Chondrocyte (in vitro differentiated cells): ENCODE results near the gene XRCC3. TPM values are rescaled to one million over a fixed set of nuclear protein-coding genes. Genes with fewer than 3 reads are reported as not detected.
A peak's percentile ranks its signal among the peaks of the same experiment; 100 is the strongest.
"Not testable (repeated sequence)": the region's sequence is repeated elsewhere in the genome, so short reads cannot be mapped to it uniquely, and the experiment has no call there.

Experiments
- DNase-seq: peaks from one replicate; pipeline ENCODE4 v3.0.0; 2021; ENCODE audit warnings: mixed read lengths, low spot score
- H3K27ac Mint-ChIP-seq: one replicate; pipeline ENCODE4 v1.8.0; 2021; ENCODE audit warnings: mild to moderate bottlenecking, moderate library complexity, mixed read lengths; ENCODE audit not compliant: unreplicated experiment
- H3K27me3 Mint-ChIP-seq: 2 replicates; pipeline ENCODE4 v1.8.0; 2021; ENCODE audit warnings: low read depth, mixed read lengths
- H3K36me3 Mint-ChIP-seq: 2 replicates; pipeline ENCODE4 v1.8.0; 2021; ENCODE audit warnings: low read depth, mixed read lengths
- H3K4me1 Mint-ChIP-seq: 2 replicates; pipeline ENCODE4 v1.8.0; 2021; ENCODE audit warnings: low read depth, mild to moderate bottlenecking, mixed read lengths
- H3K4me3 Mint-ChIP-seq: one replicate; pipeline ENCODE4 v1.8.0; 2021; ENCODE audit warnings: mild to moderate bottlenecking, moderate library complexity, mixed read lengths; ENCODE audit not compliant: unreplicated experiment
- H3K9me3 Mint-ChIP-seq: 2 replicates; pipeline ENCODE4 v1.8.0; 2021; ENCODE audit warnings: low read depth, mixed read lengths
- total RNA-seq: library from RNA; stranded (reverse); gene quantifications from 3 replicates; pipeline ENCODE4 v1.2.1, GENCODE V29; 2021
- TF ChIP-seq, protein P1 (sequence below): fragments of 200-600 bp; sonication (generic); IDR thresholded peaks from 2 replicates; pipeline ENCODE4 v1.5.0; 2021; ENCODE audit warnings: antibody characterized with exemption, mild to moderate bottlenecking, moderate library complexity

XRCC3 gene
- total RNA-seq, 1 donor from 2014 or later = 3.4 TPM

DNA sequence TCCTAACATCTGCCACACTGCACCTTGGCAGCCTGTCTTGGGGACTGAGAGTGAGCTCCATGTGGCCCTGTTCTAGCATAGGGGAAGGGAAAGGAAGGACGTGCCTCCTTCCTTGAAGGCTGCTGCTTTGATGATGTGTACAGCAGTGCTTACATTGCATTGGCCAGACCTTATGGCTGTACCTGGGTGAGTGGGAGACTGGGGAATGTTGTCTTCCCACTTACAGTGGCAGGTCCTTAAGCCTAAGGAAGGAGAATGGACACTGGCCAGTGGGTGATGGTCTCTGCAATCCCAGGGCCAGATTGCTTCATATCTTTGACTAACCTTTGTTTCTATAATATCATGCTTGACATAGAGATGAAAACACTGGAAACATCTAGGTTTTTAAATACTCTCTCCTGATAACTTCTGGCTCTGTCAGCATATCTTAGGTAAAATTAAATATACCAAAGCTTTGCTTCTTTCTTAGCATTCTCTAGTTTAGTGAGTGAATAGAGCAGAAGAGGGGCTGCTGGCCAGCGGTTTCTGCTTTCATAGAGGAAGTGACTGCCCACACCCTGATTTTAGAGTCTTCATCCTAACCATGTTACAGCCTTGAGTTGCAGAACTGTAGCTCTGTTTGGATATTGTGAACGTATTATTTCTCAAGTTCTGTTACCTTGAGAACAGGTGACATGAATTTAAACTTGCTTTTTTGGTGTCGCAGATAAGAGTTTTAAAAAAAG lies 59.1 kb downstream of the XRCC3 start:
- Mint-ChIP-seq H3K27me3 (no peaks in the 10 kb centered on the region), H3K4me3 (no peak overlapping the region), H3K9me3 (no peaks in the 10 kb centered on the region), H3K4me1 (peaks cover 49% of the 10 kb centered on the region), H3K27ac (peak overlapping the region; percentile 27), H3K36me3 (peaks cover 29% of the 10 kb centered on the region)
- DNase-seq = no peak
- TF ChIP-seq, protein P1, sequence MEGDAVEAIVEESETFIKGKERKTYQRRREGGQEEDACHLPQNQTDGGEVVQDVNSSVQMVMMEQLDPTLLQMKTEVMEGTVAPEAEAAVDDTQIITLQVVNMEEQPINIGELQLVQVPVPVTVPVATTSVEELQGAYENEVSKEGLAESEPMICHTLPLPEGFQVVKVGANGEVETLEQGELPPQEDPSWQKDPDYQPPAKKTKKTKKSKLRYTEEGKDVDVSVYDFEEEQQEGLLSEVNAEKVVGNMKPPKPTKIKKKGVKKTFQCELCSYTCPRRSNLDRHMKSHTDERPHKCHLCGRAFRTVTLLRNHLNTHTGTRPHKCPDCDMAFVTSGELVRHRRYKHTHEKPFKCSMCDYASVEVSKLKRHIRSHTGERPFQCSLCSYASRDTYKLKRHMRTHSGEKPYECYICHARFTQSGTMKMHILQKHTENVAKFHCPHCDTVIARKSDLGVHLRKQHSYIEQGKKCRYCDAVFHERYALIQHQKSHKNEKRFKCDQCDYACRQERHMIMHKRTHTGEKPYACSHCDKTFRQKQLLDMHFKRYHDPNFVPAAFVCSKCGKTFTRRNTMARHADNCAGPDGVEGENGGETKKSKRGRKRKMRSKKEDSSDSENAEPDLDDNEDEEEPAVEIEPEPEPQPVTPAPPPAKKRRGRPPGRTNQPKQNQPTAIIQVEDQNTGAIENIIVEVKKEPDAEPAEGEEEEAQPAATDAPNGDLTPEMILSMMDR = no peak

GRCh38 chr14:103654619-103655018 lies 60.6 kb downstream of the XRCC3 start:
- Mint-ChIP-seq H3K27ac (peak overlapping the region; percentile 90), H3K9me3 (no peaks in the 10 kb centered on the region), H3K27me3 (no peaks in the 10 kb centered on the region), H3K4me3 (no peak overlapping the region), H3K4me1 (peaks cover 54% of the 10 kb centered on the region), H3K36me3 (peaks cover 25% of the 10 kb centered on the region)
- peak; percentile 5 for DNase-seq
- TF ChIP-seq, protein P1 = no peak

DNA sequence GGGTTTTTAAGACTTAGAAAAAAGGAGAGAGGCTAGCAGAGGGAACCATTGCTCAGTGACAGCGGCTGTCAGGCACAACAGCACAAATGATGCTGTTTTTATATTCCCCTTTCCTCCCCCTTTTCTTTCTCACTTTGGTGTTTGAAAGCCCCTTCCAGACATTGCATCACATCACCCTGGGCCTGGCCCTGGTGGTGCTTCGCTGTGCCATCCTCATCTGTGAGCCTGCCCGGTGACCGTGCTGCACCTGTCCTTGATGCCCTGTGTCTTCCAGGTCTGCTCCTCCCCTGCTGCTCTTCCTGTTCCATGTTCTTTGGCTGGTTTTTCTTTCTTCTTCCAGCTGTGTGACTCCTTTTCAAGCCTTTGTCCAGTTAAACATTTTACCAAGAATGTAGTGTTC lies 61.4 kb downstream of the XRCC3 start:
- no peaks in the 10 kb centered on the region for H3K27me3 Mint-ChIP-seq
- H3K4me3 Mint-ChIP-seq = no peak overlapping the region
- H3K4me1 Mint-ChIP-seq = peaks cover 54% of the 10 kb centered on the region
- H3K27ac Mint-ChIP-seq = peak overlapping the region; percentile 90
- no peaks in the 10 kb centered on the region for H3K9me3 Mint-ChIP-seq
- TF ChIP-seq, protein P1 = no peak
- H3K36me3 Mint-ChIP-seq = peaks cover 20% of the 10 kb centered on the region
- peak; percentile 60 for DNase-seq

- not testable (repeated sequence) for H3K9me3 Mint-ChIP-seq, H3K4me3 Mint-ChIP-seq, H3K27me3 Mint-ChIP-seq
- peaks cover 54% of the 10 kb centered on the region for H3K4me1 Mint-ChIP-seq
- peak overlapping the region; percentile 90 for H3K27ac Mint-ChIP-seq
- DNase-seq = peak; percentile 40
- peaks cover 20% of the 10 kb centered on the region for H3K36me3 Mint-ChIP-seq
Measured at GRCh38 chr14:103653336-103653735, 61.9 kb downstream of the XRCC3 start.

GRCh38 chr14:103652806-103653205 lies 62.4 kb downstream of the XRCC3 start:
- peaks cover 17% of the 10 kb centered on the region for H3K36me3 Mint-ChIP-seq
- H3K27me3 Mint-ChIP-seq = no peaks in the 10 kb centered on the region
- H3K27ac Mint-ChIP-seq = peak overlapping the region; percentile 90
- TF ChIP-seq, protein P1 = no peak
- H3K4me3 Mint-ChIP-seq = no peak overlapping the region
- no peaks in the 10 kb centered on the region for H3K9me3 Mint-ChIP-seq
- H3K4me1 Mint-ChIP-seq = peaks cover 54% of the 10 kb centered on the region
- DNase-seq = no peak

DNA sequence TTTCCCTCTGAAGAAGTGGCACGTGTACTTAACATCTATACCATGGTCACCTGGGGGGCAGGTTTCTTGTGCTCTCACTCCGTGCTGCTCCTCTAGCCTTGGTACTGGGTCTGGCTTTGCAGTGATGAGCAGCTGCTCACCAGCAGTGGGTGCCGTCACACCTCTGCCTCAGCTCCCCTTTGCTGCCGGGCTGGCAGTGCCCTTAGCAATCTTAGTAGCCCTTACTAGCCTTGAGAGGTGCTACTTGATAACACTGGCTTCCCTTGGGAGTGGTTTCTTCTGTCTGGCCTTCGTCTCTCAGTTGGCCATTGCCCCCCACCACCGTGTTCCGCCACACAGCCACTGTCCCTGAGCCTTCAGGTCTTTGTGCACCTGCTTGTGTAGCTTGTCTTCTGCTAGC lies 63.7 kb downstream of the XRCC3 start:
- TF ChIP-seq, protein P1 = no peak
- Mint-ChIP-seq H3K4me3 (no peak overlapping the region), H3K27me3 (no peaks in the 10 kb centered on the region), H3K4me1 (peaks cover 45% of the 10 kb centered on the region), H3K36me3 (peaks cover 12% of the 10 kb centered on the region), H3K9me3 (no peaks in the 10 kb centered on the region), H3K27ac (peak overlapping the region; percentile 90)
- DNase-seq = peak; percentile 55
